ENCODE data around the gene PAPSS2. TPM values are rescaled to one million over a fixed set of nuclear protein-coding genes. Genes with fewer than 3 reads are reported as not detected.
"Not testable (repeated sequence)": the region's sequence is repeated elsewhere in the genome, so short reads cannot be mapped to it uniquely, and the experiment has no call there.

Gene PAPSS2
- total RNA-seq (51.1 and 102 TPM in 2 replicates), polyA plus RNA-seq (175 and 286 TPM in 2 replicates), polyA minus RNA-seq (ENCODE audit: low replicate concordance) (120 and 153 TPM in 2 replicates)
- 146 and 218 TPM in 2 replicates for polyA plus RNA-seq (2012)

- Histone ChIP-seq H3K9ac (ENCODE audit: insufficient read depth, low read length) (peak within 1 kb of the TSS; percentile 78), H3K36me3 (ENCODE audit: control insufficient read depth, insufficient read depth, low read length) (peaks cover 2% of the 10 kb centered on the region), H3K27me3 (ENCODE audit: control insufficient read depth, insufficient read depth, low read length) (no peaks in the 10 kb centered on the region), H4K20me1 (ENCODE audit: control insufficient read depth, extremely low read depth, insufficient read depth, low read length) (no peaks in the 10 kb centered on the region), H3K79me2 (ENCODE audit: control insufficient read depth, insufficient read depth, low read length) (peaks cover 47% of the 10 kb centered on the region), H3K27ac (ENCODE audit: insufficient read depth, low read length) (peak within 1 kb of the TSS; percentile 64), H3K9me3 (ENCODE audit: control insufficient read depth, insufficient read depth, low read depth, low read length) (no peaks in the 10 kb centered on the region), H2AFZ (ENCODE audit: low read length) (peak within 1 kb of the TSS; percentile 25), H3K4me3 (replicated peaks in 1 of 4; ENCODE audit: control extremely low read depth in 1 of 4, insufficient read depth in 1 of 4, low read depth in 3 of 4, low read length in 4 of 4) (peak within 1 kb of the TSS; percentile 48 to 98 (median 74)), H3K4me2 (ENCODE audit: extremely low read depth, insufficient read depth, low read length) (peak within 1 kb of the TSS; percentile 49), H3K4me1 (ENCODE audit: control insufficient read depth, extremely low read depth, insufficient read depth, low read length) (peaks cover 7% of the 10 kb centered on the region)
- TF ChIP-seq, protein P1, sequence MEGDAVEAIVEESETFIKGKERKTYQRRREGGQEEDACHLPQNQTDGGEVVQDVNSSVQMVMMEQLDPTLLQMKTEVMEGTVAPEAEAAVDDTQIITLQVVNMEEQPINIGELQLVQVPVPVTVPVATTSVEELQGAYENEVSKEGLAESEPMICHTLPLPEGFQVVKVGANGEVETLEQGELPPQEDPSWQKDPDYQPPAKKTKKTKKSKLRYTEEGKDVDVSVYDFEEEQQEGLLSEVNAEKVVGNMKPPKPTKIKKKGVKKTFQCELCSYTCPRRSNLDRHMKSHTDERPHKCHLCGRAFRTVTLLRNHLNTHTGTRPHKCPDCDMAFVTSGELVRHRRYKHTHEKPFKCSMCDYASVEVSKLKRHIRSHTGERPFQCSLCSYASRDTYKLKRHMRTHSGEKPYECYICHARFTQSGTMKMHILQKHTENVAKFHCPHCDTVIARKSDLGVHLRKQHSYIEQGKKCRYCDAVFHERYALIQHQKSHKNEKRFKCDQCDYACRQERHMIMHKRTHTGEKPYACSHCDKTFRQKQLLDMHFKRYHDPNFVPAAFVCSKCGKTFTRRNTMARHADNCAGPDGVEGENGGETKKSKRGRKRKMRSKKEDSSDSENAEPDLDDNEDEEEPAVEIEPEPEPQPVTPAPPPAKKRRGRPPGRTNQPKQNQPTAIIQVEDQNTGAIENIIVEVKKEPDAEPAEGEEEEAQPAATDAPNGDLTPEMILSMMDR (conservative IDR thresholded peaks at IDR 0.05 in 1 of 2, IDR thresholded peaks at IDR 0.05 in 1 of 2; ENCODE audit: low read depth in 1 of 2, low read length in 2 of 2), result peak in 1 of 2 donors; percentile 12
- TF ChIP-seq EZH2 (IDR thresholded peaks at IDR 0.05; ENCODE audit: low read length, missing control alignments), result no peak
- DNase-seq (ENCODE audit: low read depth in 2 of 2), result peak; percentile 63 to 76
These were observed at the start of gene PAPSS2 for GRCh38 chr10:87659571-87660483. Gene PAPSS2 (plus strand): TSS chr10:87659878. CDS start chr10:87659982, 104 bp downstream.

- not testable (repeated sequence) for H3K4me2 ChIP-seq (ENCODE audit: extremely low read depth, insufficient read depth, low read length); H3K9me3 ChIP-seq (ENCODE audit: control insufficient read depth, insufficient read depth, low read depth, low read length); H2AFZ ChIP-seq (ENCODE audit: low read length); H3K27ac ChIP-seq (ENCODE audit: insufficient read depth, low read length); H3K36me3 ChIP-seq (ENCODE audit: control insufficient read depth, insufficient read depth, low read length); DNase-seq (ENCODE audit: low read depth in 2 of 2); H3K27me3 ChIP-seq (ENCODE audit: control insufficient read depth, insufficient read depth, low read length); H3K4me1 ChIP-seq (ENCODE audit: control insufficient read depth, extremely low read depth, insufficient read depth, low read length); H3K4me3 ChIP-seq (replicated peaks in 1 of 4; ENCODE audit: control extremely low read depth in 1 of 4, insufficient read depth in 1 of 4, low read depth in 3 of 4, low read length in 4 of 4); H3K79me2 ChIP-seq (ENCODE audit: control insufficient read depth, insufficient read depth, low read length); H3K9ac ChIP-seq (ENCODE audit: insufficient read depth, low read length); H4K20me1 ChIP-seq (ENCODE audit: control insufficient read depth, extremely low read depth, insufficient read depth, low read length)
These were observed 48.3 kb upstream of the PAPSS2 start for GRCh38 chr10:87611341-87611740.

- Histone ChIP-seq H3K9ac (ENCODE audit: insufficient read depth, low read length) (no peak overlapping the region), H3K79me2 (ENCODE audit: control insufficient read depth, insufficient read depth, low read length) (no peaks in the 10 kb centered on the region), H4K20me1 (ENCODE audit: control insufficient read depth, extremely low read depth, insufficient read depth, low read length) (no peaks in the 10 kb centered on the region), H3K27me3 (ENCODE audit: control insufficient read depth, insufficient read depth, low read length) (no peaks in the 10 kb centered on the region), H2AFZ (ENCODE audit: low read length) (no peak overlapping the region), H3K27ac (ENCODE audit: insufficient read depth, low read length) (no peak overlapping the region), H3K4me2 (ENCODE audit: extremely low read depth, insufficient read depth, low read length) (no peak overlapping the region), H3K4me3 (replicated peaks in 1 of 4; ENCODE audit: control extremely low read depth in 1 of 4, insufficient read depth in 1 of 4, low read depth in 3 of 4, low read length in 4 of 4) (no peak overlapping the region), H3K4me1 (ENCODE audit: control insufficient read depth, extremely low read depth, insufficient read depth, low read length) (no peaks in the 10 kb centered on the region), H3K9me3 (ENCODE audit: control insufficient read depth, insufficient read depth, low read depth, low read length) (no peaks in the 10 kb centered on the region), H3K36me3 (ENCODE audit: control insufficient read depth, insufficient read depth, low read length) (no peaks in the 10 kb centered on the region)
- DNase-seq (ENCODE audit: low read depth in 2 of 2), result no peak
- no peak for TF ChIP-seq EZH2 (IDR thresholded peaks at IDR 0.05; ENCODE audit: low read length, missing control alignments)
- TF ChIP-seq, protein P1 (conservative IDR thresholded peaks at IDR 0.05 in 1 of 2, IDR thresholded peaks at IDR 0.05 in 1 of 2; ENCODE audit: low read depth in 1 of 2, low read length in 2 of 2), result no peak
These were observed 47.6 kb upstream of the PAPSS2 start for GRCh38 chr10:87612115-87612514.
